GM19035 (cell line): ENCODE measurements around the gene SDC3.

ENCODE experiments used
- ATAC-seq: cut with Tn5 transposase; IDR thresholded peaks from one replicate; pipeline ENCODE4 v1.9.1; 2021; ENCODE audit not compliant: unreplicated experiment

SDC3 gene

GRCh38 chr1:30855686-30856259, 52.8 kb downstream of the SDC3 start:
- ATAC-seq: no peak

- no peak for ATAC-seq
Measured at GRCh38 chr1:30853350-30853749, 55.2 kb downstream of the SDC3 start.

- no peak for ATAC-seq
Measured at GRCh38 chr1:30852026-30852425, 56.5 kb downstream of the SDC3 start.

GRCh38 chr1:30851286-30851685, 57.3 kb downstream of the SDC3 start:
- ATAC-seq: no peak

- no peak for ATAC-seq
Measured at GRCh38 chr1:30850607-30851006, 58.0 kb downstream of the SDC3 start.

GRCh38 chr1:30848130-30848529, 60.4 kb downstream of the SDC3 start:
- no peak for ATAC-seq

- ATAC-seq: no peak
Measured at GRCh38 chr1:30847358-30847972, 61.1 kb downstream of the SDC3 start.

GRCh38 chr1:30846587-30846986, 62.0 kb downstream of the SDC3 start:
- no peak for ATAC-seq

- ATAC-seq: no peak
Measured at GRCh38 chr1:30845904-30846290, 62.7 kb downstream of the SDC3 start.

GRCh38 chr1:30845237-30845903, 63.2 kb downstream of the SDC3 start:
- no peak for ATAC-seq

- no peak for ATAC-seq
Measured at GRCh38 chr1:30844631-30845030, 63.9 kb downstream of the SDC3 start.

GRCh38 chr1:30842697-30843354, 65.7 kb downstream of the SDC3 start:
- no peak for ATAC-seq

GRCh38 chr1:30840904-30841598, 67.5 kb downstream of the SDC3 start:
- ATAC-seq: no peak

- no peak for ATAC-seq
Measured at GRCh38 chr1:30839827-30840359, 68.7 kb downstream of the SDC3 start.

- ATAC-seq: no peak
Measured at GRCh38 chr1:30838996-30839395, 69.6 kb downstream of the SDC3 start.

GRCh38 chr1:30837653-30838052, 70.9 kb downstream of the SDC3 start:
- ATAC-seq: no peak

- no peak for ATAC-seq
Measured at GRCh38 chr1:30834253-30834652, 74.3 kb downstream of the SDC3 start.

GRCh38 chr1:30830537-30830936, 78.0 kb downstream of the SDC3 start:
- ATAC-seq: no peak

- no peak for ATAC-seq
Measured at GRCh38 chr1:30829889-30830288, 78.7 kb downstream of the SDC3 start.

GRCh38 chr1:30824736-30825429, 83.7 kb downstream of the SDC3 start:
- ATAC-seq: no peak
